GM19035 (cell line): ENCODE results near the gene PEX11B.

Source experiments
- ATAC-seq: cut with Tn5 transposase; IDR thresholded peaks from one replicate; pipeline ENCODE4 v1.9.1; 2021; ENCODE audit not compliant: unreplicated experiment

The PEX11B gene

GRCh38 chr1:145918144-145918991 is at the start of gene PEX11B:
TSS of gene PEX11B (minus strand) at chr1:145918717. CDS start at chr1:145918688, 29 bp downstream.
- ATAC-seq, result peak; percentile 85

GRCh38 chr1:145967288-145967687 is 48.8 kb upstream of the PEX11B start:
- no peak for ATAC-seq

GRCh38 chr1:145965119-145965744 is 46.7 kb upstream of the PEX11B start:
- no peak for ATAC-seq

- peak; percentile 93 for ATAC-seq
Measured at GRCh38 chr1:145964328-145965118, 46.0 kb upstream of the PEX11B start, which contains the start of the genes ANKRD34A and POLR3GL. TSS of gene ANKRD34A (minus strand) at chr1:145964575. CDS start at chr1:145961759, 2,816 bp downstream. TSS of gene POLR3GL (plus strand) at chr1:145964690. CDS start at chr1:145974866, 10,176 bp downstream.

GRCh38 chr1:145963265-145964019 is 44.9 kb upstream of the PEX11B start:
- ATAC-seq, result no peak

GRCh38 chr1:145962157-145963102 is 43.9 kb upstream of the PEX11B start:
- ATAC-seq, result no peak

- ATAC-seq, result no peak
Measured at GRCh38 chr1:145961425-145962156, 43.1 kb upstream of the PEX11B start.

GRCh38 chr1:145961109-145961424 is 42.5 kb upstream of the PEX11B start:
- ATAC-seq, result no peak

GRCh38 chr1:145960468-145961108 is 42.1 kb upstream of the PEX11B start:
- no peak for ATAC-seq

GRCh38 chr1:145959957-145960467 is 41.5 kb upstream of the PEX11B start:
- no peak for ATAC-seq

GRCh38 chr1:145959333-145959732 is 40.8 kb upstream of the PEX11B start:
- no peak for ATAC-seq

GRCh38 chr1:145958734-145959133 is 40.2 kb upstream of the PEX11B start:
- ATAC-seq, result no peak

GRCh38 chr1:145957443-145958319 is 39.2 kb upstream of the PEX11B start, which contains the start of gene LIX1L:
TSS of gene LIX1L (minus strand) at chr1:145958017. CDS start at chr1:145957927, 90 bp downstream.
- peak; percentile 89 for ATAC-seq

GRCh38 chr1:145956781-145957442 is 38.4 kb upstream of the PEX11B start:
- ATAC-seq, result no peak

GRCh38 chr1:145956361-145956760 is 37.8 kb upstream of the PEX11B start:
- no peak for ATAC-seq

GRCh38 chr1:145955436-145955835 is 36.9 kb upstream of the PEX11B start:
- ATAC-seq, result no peak

- no peak for ATAC-seq
Measured at GRCh38 chr1:145953861-145954260, 35.3 kb upstream of the PEX11B start.
